ENCODE data around the gene RESF1. TPM values are rescaled to one million over a fixed set of nuclear protein-coding genes. Genes with fewer than 3 reads are reported as not detected.

The RESF1 gene
- total RNA-seq, 1 experiment from 2014 or later = 91.4 TPM

- H3K27ac Mint-ChIP-seq = no peak overlapping the region
- no peak for ATAC-seq
- TF ChIP-seq ZNF416 (CRISPR knock-in tag; IDR thresholded peaks at IDR 0.05) (no peak), ZNF512 (CRISPR knock-in tag; IDR thresholded peaks at IDR 0.05; ENCODE audit: borderline replicate concordance) (no peak), SOX15 (CRISPR knock-in tag; IDR thresholded peaks at IDR 0.05) (no peak), NFATC4 (CRISPR knock-in tag; IDR thresholded peaks at IDR 0.05) (no peak), RORB (CRISPR knock-in tag; IDR thresholded peaks at IDR 0.05) (no peak; the same call in 1 of the 2 replicates), OVOL2 (CRISPR knock-in tag; IDR thresholded peaks at IDR 0.05; ENCODE audit: borderline replicate concordance) (no peak), ZNF425 (CRISPR knock-in tag; conservative IDR thresholded peaks at IDR 0.05) (no peak), ZNF423 (CRISPR knock-in tag; IDR thresholded peaks at IDR 0.05) (no peak), ZNF219 (CRISPR knock-in tag; IDR thresholded peaks at IDR 0.05; ENCODE audit: borderline replicate concordance) (no peak), JUN (CRISPR knock-in tag; IDR thresholded peaks at IDR 0.05) (no peak), ATF3 (CRISPR knock-in tag; conservative IDR thresholded peaks at IDR 0.05) (no peak), PRRX2 (CRISPR knock-in tag; IDR thresholded peaks at IDR 0.05) (no peak), GRHL2 (CRISPR knock-in tag; IDR thresholded peaks at IDR 0.05; ENCODE audit: insufficient replicate concordance, severe bottlenecking) (no peak), CDX4 (CRISPR knock-in tag; IDR thresholded peaks at IDR 0.05; ENCODE audit: borderline replicate concordance) (no peak), E2F4 (CRISPR knock-in tag; IDR thresholded peaks at IDR 0.05; ENCODE audit: borderline replicate concordance, low read depth) (no peak), TP53 (CRISPR knock-in tag; IDR thresholded peaks at IDR 0.05) (no peak), FOXK1 (CRISPR knock-in tag; IDR thresholded peaks at IDR 0.05) (no peak), ZNF281 (CRISPR knock-in tag; IDR thresholded peaks at IDR 0.05) (no peak), ARID4B (CRISPR knock-in tag; IDR thresholded peaks at IDR 0.05; ENCODE audit: borderline replicate concordance) (no peak)
- H3K36me3 Mint-ChIP-seq = peaks cover 41% of the 10 kb centered on the region
- H3K27me3 Mint-ChIP-seq (ENCODE audit: low read depth) = no peaks in the 10 kb centered on the region; the same call in 1 of the 2 replicates
- no peak overlapping the region for H3K4me3 Mint-ChIP-seq
- ChIA-PET CTCF (no interaction called here), POLR2A (no interaction called here)
- no peak for DNase-seq (ENCODE audit: low spot score)
- H3K9me3 Mint-ChIP-seq = peaks cover 47% of the 10 kb centered on the region
- peaks cover 22% of the 10 kb centered on the region for H3K4me1 Mint-ChIP-seq
Observed at GRCh38 chr12:31950492-31950891, 8.7 kb upstream of the RESF1 start.
